ENCODE data around the gene ANKZF1. TPM values are rescaled to one million over a fixed set of nuclear protein-coding genes. Genes with fewer than 3 reads are reported as not detected.

Gene ANKZF1
- total RNA-seq, 5 donors from 2014 or later (not counting 1 experiment from before 2014, with no cell fraction given), result 119 to 220 (median 194) TPM

DNA sequence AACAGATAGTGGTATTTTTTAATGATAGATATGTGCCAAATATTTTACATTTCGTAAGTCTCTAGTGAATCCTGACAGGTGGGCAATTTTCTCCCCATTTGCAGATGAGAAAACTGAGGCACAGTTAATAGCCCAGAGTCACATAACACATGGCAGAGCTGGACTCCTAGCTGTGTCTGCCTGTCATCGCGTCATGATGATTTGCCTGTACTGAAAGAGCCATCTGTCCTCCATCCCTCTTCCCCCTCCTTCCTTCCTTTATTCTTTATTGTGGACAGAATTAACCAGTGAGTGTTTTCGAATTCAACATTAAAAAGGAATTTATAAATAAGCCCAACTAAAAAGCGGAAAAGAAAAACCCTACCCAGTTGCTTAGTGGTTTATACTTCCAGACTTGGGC is 52.8 kb downstream of the ANKZF1 start:
- ATAC-seq (replicated peaks in 1 of 4), result no peak
- no peak overlapping the region for H3K27ac Mint-ChIP-seq
- peaks cover 23 to 62% of the 10 kb centered on the region in 2 donors for H3K36me3 ChIP-seq (ENCODE audit: control insufficient read depth in 2 of 2, extremely low read depth in 1 of 2, insufficient read depth in 1 of 2, low read length in 1 of 2)
- no peak for DNase-seq
- no peaks in the 10 kb centered on the region for H3K27me3 ChIP-seq (replicated peaks in 1 of 2; ENCODE audit: control insufficient read depth in 2 of 2, extremely low read depth in 1 of 2, insufficient read depth in 2 of 2, low read length in 1 of 2)
- no peaks in the 10 kb centered on the region for H3K9me3 ChIP-seq
- no peak overlapping the region for H3K4me3 ChIP-seq (ENCODE audit: control insufficient read depth in 1 of 2, extremely low read depth in 1 of 2, low read length in 1 of 2)
- peaks cover 45 to 55% (median 49%) of the 10 kb centered on the region in 3 donors for H3K4me1 Mint-ChIP-seq
- POLR2A ChIA-PET, result interaction anchor here in 1 of 2 donors (0.7 kb wide), 1 partner anchor 10 kb away, joined by 4 read pairs; no protein-coding TSS in a partner anchor
- H3K36me3 Mint-ChIP-seq, result peaks cover 25% of the 10 kb centered on the region
- peaks cover 11 to 44% of the 10 kb centered on the region in 2 experiments for H3K4me1 ChIP-seq (ENCODE audit: control insufficient read depth in 1 of 2, extremely low read depth in 1 of 2, insufficient read depth in 2 of 2, low read length in 2 of 2)
- no peak overlapping the region for H3K4me3 Mint-ChIP-seq
- WGBS (ENCODE audit: insufficient coverage), result 100% methylated on average over 1 of the region's 5 CpGs
- no peaks in the 10 kb centered on the region for H3K27me3 Mint-ChIP-seq
- H3K27ac ChIP-seq (ENCODE audit: low read length), result no peak overlapping the region
- no peaks in the 10 kb centered on the region for H3K9me3 Mint-ChIP-seq
- CTCF ChIA-PET, result interaction anchor here (0.6 to 10.3 kb wide), 5 partner anchors 12 to 28 kb away, joined by 3 to 116 read pairs (median 9); partner anchors contain the start of gene TUBA4A (in 1 of the 2)

- Histone ChIP-seq H3K27me3 (replicated peaks in 1 of 2; ENCODE audit: control insufficient read depth in 2 of 2, extremely low read depth in 1 of 2, insufficient read depth in 2 of 2, low read length in 1 of 2) (no peaks in the 10 kb centered on the region), H3K27ac (ENCODE audit: low read length) (no peak overlapping the region), H3K9me3 (no peaks in the 10 kb centered on the region), H3K4me1 (ENCODE audit: control insufficient read depth in 1 of 2, extremely low read depth in 1 of 2, insufficient read depth in 2 of 2, low read length in 2 of 2) (peaks cover 7 to 37% of the 10 kb centered on the region in 2 experiments), H3K36me3 (ENCODE audit: control insufficient read depth in 2 of 2, extremely low read depth in 1 of 2, insufficient read depth in 1 of 2, low read length in 1 of 2) (peaks cover 23 to 62% of the 10 kb centered on the region in 2 donors), H3K4me3 (ENCODE audit: control insufficient read depth in 1 of 2, extremely low read depth in 1 of 2, low read length in 1 of 2) (no peak overlapping the region)
- H3K9me3 Mint-ChIP-seq, result no peaks in the 10 kb centered on the region
- peak overlapping the region in 1 of 2 donors; percentile 11 for H3K27ac Mint-ChIP-seq
- whole genome bisulfite sequencing (ENCODE audit: insufficient coverage), result 98% methylated on average over 9 of the region's 17 CpGs
- peaks cover 38 to 48% (median 42%) of the 10 kb centered on the region in 3 donors for H3K4me1 Mint-ChIP-seq
- ChIA-PET CTCF (interaction anchor here (1.2 to 10.3 kb wide), 3 partner anchors 10 to 13 kb away, joined by 3 to 116 read pairs (median 6); no protein-coding TSS in a partner anchor), POLR2A (interaction anchor here (0.6 to 0.7 kb wide), 3 partner anchors 9 to 26 kb away, joined by 3 to 7 read pairs (median 4); no protein-coding TSS in a partner anchor)
- no peaks in the 10 kb centered on the region for H3K27me3 Mint-ChIP-seq
- peaks cover 25% of the 10 kb centered on the region for H3K36me3 Mint-ChIP-seq
- no peak overlapping the region for H3K4me3 Mint-ChIP-seq
- DNase-seq, result no peak
- ATAC-seq (replicated peaks in 1 of 4), result no peak
Measured at GRCh38 chr2:219282943-219283581, 53.5 kb downstream of the ANKZF1 start.

DNA sequence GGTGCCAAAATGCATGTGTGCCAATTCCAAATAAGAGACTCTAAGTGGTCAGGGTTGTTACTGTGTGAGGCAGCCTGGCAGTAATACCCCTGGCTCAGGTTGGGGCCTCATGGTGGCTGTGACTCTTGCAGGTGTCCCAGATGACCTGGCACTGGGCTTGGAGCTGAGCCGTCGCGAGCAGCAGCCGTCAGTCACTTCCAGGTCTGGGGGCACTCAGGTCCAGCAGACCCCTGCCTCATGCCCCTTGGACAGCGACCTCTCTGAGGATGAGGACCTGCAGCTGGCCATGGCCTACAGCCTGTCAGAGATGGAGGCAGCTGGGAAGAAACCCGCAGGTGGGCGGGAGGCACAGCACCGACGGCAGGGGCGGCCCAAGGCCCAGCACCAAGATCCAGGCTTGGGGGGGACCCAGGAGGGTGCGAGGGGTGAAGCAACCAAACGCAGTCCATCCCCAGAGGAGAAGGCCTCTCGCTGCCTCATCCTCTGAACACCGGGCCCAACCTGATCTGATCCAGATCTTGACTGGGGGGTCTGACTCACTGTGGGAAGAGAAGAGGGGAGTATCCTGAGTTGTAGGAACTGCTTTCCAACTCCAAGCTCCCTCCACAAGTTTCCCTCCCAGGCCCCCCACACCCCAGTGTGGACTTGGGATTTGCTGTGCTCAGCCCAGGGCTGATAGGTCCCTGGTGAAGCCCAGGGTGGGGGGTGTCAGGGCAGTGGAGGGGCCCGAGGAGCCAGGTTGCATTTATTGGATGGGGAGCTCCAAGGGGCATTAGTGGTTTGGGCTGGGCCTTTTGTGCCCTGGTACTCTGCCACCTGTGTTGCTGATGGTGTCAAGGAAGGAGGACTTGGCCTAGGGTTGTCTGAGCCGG is 55.1 kb downstream of the ANKZF1 start:
- no peak overlapping the region for H3K27ac ChIP-seq (ENCODE audit: low read length)
- no peaks in the 10 kb centered on the region for H3K27me3 Mint-ChIP-seq

DNA sequence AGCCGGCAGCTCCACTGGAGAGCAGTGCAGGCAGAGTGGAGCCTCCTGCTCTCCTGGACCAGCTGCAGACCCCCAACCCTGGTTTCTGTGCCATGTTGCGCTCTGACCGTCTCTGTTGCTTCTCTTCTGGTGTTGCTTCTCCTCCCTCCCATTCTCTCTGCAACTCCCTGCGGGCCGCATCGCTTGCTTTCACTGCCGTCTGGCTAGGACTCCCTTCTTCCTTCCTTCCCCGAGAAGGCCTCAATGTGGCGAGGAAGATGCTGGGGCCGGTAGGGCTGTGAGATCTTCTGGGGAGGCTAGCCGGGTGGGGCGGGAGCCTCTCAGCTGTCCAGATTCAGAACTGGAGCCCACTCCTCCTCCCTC is 55.7 kb downstream of the ANKZF1 start:
- WGBS (ENCODE audit: insufficient coverage), result 98% methylated on average over 6 of the region's 12 CpGs
- Mint-ChIP-seq H3K9me3 (no peaks in the 10 kb centered on the region), H3K4me3 (no peak overlapping the region), H3K4me1 (peaks cover 21 to 29% (median 24%) of the 10 kb centered on the region in 3 donors), H3K27me3 (no peaks in the 10 kb centered on the region), H3K27ac (no peak overlapping the region), H3K36me3 (peaks cover 25% of the 10 kb centered on the region)
- peaks cover 0 to 18% of the 10 kb centered on the region in 2 experiments for H3K4me1 ChIP-seq (ENCODE audit: control insufficient read depth in 1 of 2, extremely low read depth in 1 of 2, insufficient read depth in 2 of 2, low read length in 2 of 2)
- ChIA-PET POLR2A (no interaction called here), CTCF (interaction anchor here (1.3 to 10.3 kb wide), 2 partner anchors 10 kb away, joined by 6 to 116 read pairs; no protein-coding TSS in a partner anchor)
- H3K27ac ChIP-seq (ENCODE audit: low read length), result no peak overlapping the region
- DNase-seq (no peak), ATAC-seq (replicated peaks in 1 of 4) (no peak)
- H3K4me3 ChIP-seq (ENCODE audit: control insufficient read depth in 1 of 2, extremely low read depth in 1 of 2, low read length in 1 of 2), result no peak overlapping the region
- H3K36me3 ChIP-seq (ENCODE audit: control insufficient read depth in 2 of 2, extremely low read depth in 1 of 2, insufficient read depth in 1 of 2, low read length in 1 of 2), result peaks cover 23 to 61% of the 10 kb centered on the region in 2 donors
- no peaks in the 10 kb centered on the region for H3K27me3 ChIP-seq (replicated peaks in 1 of 2; ENCODE audit: control insufficient read depth in 2 of 2, extremely low read depth in 1 of 2, insufficient read depth in 2 of 2, low read length in 1 of 2)
- H3K9me3 ChIP-seq, result no peaks in the 10 kb centered on the region

More for the DNA sequence above, 55.1 kb downstream of the ANKZF1 start:
- H3K4me1 Mint-ChIP-seq, result peaks cover 27 to 35% (median 30%) of the 10 kb centered on the region in 3 donors
- H3K36me3 Mint-ChIP-seq, result peaks cover 25% of the 10 kb centered on the region
- no peak overlapping the region for H3K4me3 Mint-ChIP-seq
- WGBS (ENCODE audit: insufficient coverage), result 91% methylated on average over 14 of the region's 16 CpGs
- Histone ChIP-seq H3K4me3 (ENCODE audit: control insufficient read depth in 1 of 2, extremely low read depth in 1 of 2, low read length in 1 of 2) (no peak overlapping the region), H3K36me3 (ENCODE audit: control insufficient read depth in 2 of 2, extremely low read depth in 1 of 2, insufficient read depth in 1 of 2, low read length in 1 of 2) (peaks cover 23 to 62% of the 10 kb centered on the region in 2 donors), H3K27me3 (replicated peaks in 1 of 2; ENCODE audit: control insufficient read depth in 2 of 2, extremely low read depth in 1 of 2, insufficient read depth in 2 of 2, low read length in 1 of 2) (no peaks in the 10 kb centered on the region), H3K9me3 (no peaks in the 10 kb centered on the region), H3K4me1 (ENCODE audit: control insufficient read depth in 1 of 2, extremely low read depth in 1 of 2, insufficient read depth in 2 of 2, low read length in 2 of 2) (peaks cover 0 to 24% of the 10 kb centered on the region in 2 experiments)
- H3K27ac Mint-ChIP-seq, result no peak overlapping the region
- ChIA-PET POLR2A (no interaction called here), CTCF (interaction anchor here (1.2 to 10.3 kb wide), 4 partner anchors 9 to 11 kb away, joined by 3 to 116 read pairs (median 6); no protein-coding TSS in a partner anchor)
- no peak for DNase-seq
- no peak for ATAC-seq (replicated peaks in 1 of 4)
- H3K9me3 Mint-ChIP-seq, result no peaks in the 10 kb centered on the region

- 99% methylated on average over 9 of the region's 17 CpGs for WGBS (ENCODE audit: insufficient coverage)
- Mint-ChIP-seq H3K9me3 (no peaks in the 10 kb centered on the region), H3K4me1 (peaks cover 15 to 23% (median 18%) of the 10 kb centered on the region in 3 donors), H3K27ac (no peak overlapping the region), H3K36me3 (peaks cover 24% of the 10 kb centered on the region), H3K27me3 (no peaks in the 10 kb centered on the region), H3K4me3 (no peak overlapping the region)
- Histone ChIP-seq H3K9me3 (no peaks in the 10 kb centered on the region), H3K36me3 (ENCODE audit: control insufficient read depth in 2 of 2, extremely low read depth in 1 of 2, insufficient read depth in 1 of 2, low read length in 1 of 2) (peaks cover 23 to 55% of the 10 kb centered on the region in 2 donors), H3K27ac (ENCODE audit: low read length) (no peak overlapping the region), H3K4me1 (ENCODE audit: control insufficient read depth in 1 of 2, extremely low read depth in 1 of 2, insufficient read depth in 2 of 2, low read length in 2 of 2) (peaks cover 0 to 12% of the 10 kb centered on the region in 2 experiments), H3K4me3 (ENCODE audit: control insufficient read depth in 1 of 2, extremely low read depth in 1 of 2, low read length in 1 of 2) (no peak overlapping the region), H3K27me3 (replicated peaks in 1 of 2; ENCODE audit: control insufficient read depth in 2 of 2, extremely low read depth in 1 of 2, insufficient read depth in 2 of 2, low read length in 1 of 2) (no peaks in the 10 kb centered on the region)
- ATAC-seq (replicated peaks in 1 of 4) (peak in 1 of 4 experiments; percentile 8), DNase-seq (no peak)
- CTCF ChIA-PET, result interaction anchor here in 1 of 2 donors (0.7 to 1.3 kb wide), 2 partner anchors 9 kb away, joined by 4 to 6 read pairs; no protein-coding TSS in a partner anchor
- POLR2A ChIA-PET, result interaction anchor here (0.6 to 0.7 kb wide), 2 partner anchors 34 to 251 kb away, joined by 3 to 4 read pairs; no protein-coding TSS in a partner anchor
Measured at GRCh38 chr2:219285894-219286425, 56.4 kb downstream of the ANKZF1 start.
